NCI-H1930 (cell line): ENCODE results near the gene GTF2H4.
"Not testable (repeated sequence)": the region's sequence is repeated elsewhere in the genome, so short reads cannot be mapped to it uniquely, and the experiment has no call there.

Experiments used
- DNase-seq, 2 experiments: peaks; one replicate each; lab custom pipeline; 2025; lab: John Stamatoyannopoulos, UW

The GTF2H4 gene

GRCh38 chr6:30895343-30895742, 12.7 kb upstream of the GTF2H4 start:
- no peak for DNase-seq

DNA sequence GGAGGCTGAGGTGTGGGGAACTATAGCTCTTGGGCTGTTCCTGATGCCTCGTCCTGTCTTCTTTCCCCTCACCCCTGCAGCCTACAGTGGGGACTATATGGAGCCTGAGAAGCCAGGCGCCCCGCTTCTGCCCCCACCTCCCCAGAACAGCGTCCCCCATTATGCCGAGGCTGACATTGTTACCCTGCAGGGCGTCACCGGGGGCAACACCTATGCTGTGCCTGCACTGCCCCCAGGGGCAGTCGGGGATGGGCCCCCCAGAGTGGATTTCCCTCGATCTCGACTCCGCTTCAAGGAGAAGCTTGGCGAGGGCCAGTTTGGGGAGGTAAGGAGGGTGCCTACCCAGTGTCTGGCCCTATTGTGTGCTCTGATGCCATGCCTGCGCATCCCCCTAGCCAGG, 11.5 kb upstream of the GTF2H4 start:
- no peak for DNase-seq

DNA sequence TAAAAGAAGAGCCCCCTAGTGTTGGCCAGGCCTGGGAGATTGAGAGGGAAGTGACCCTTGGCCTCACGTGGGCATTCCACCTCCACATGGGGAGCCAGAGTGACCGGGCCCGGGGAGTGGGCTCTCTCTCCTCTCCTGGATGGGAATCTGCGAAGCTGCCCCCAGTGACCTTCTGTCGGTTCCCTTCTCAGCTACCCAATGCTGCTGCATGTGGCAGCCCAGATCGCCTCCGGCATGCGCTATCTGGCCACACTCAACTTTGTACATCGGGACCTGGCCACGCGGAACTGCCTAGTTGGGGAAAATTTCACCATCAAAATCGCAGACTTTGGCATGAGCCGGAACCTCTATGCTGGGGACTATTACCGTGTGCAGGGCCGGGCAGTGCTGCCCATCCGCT, 10.1 kb upstream of the GTF2H4 start:
- no peak for DNase-seq

GRCh38 chr6:30898750-30899360, 9.2 kb upstream of the GTF2H4 start:
- DNase-seq = no peak

- DNase-seq = no peak
Measured at GRCh38 chr6:30900863-30901417, 7.1 kb upstream of the GTF2H4 start.

DNA sequence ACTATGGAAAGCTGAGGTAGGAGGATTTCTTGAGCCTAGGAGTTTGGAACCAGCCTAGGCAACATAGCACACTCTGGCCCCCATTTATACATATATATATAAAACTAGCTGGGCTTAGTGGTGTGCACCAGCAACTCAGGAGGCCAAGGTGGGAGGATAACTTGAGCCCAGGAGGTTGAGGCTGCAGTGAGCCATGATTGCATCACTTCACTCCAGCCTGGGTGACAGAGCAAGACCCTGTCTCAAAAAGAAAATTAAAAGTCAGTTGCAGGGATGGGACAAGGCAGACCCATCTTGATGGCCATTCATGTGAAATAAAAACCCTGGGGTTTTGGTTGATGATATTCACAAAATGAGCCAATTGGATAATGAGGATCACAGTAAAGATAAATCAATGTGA, 6.6 kb upstream of the GTF2H4 start:
- no peak for DNase-seq

DNA sequence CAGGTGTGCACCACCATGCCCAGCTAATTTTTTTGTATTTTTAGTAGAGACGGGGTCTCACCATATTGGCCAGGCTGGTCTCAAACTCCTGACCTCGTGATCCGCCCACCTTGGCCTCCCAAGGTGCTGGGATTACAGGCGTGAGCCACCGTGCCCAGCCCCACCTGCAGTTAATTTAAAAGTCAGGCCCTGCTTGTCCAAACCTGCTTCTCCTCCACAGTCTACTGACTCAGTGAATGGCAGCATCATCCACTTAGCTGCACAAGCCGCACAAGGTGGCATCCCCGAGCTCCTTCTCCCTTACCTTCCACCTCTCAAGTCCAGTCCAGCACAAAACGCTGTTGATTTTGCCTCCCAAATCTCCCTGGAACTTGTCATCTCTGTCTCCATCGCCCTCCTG, 5.8 kb upstream of the GTF2H4 start:
- DNase-seq = not testable (repeated sequence)

- no peak for DNase-seq
Measured at GRCh38 chr6:30902709-30903108, 5.3 kb upstream of the GTF2H4 start.

DNA sequence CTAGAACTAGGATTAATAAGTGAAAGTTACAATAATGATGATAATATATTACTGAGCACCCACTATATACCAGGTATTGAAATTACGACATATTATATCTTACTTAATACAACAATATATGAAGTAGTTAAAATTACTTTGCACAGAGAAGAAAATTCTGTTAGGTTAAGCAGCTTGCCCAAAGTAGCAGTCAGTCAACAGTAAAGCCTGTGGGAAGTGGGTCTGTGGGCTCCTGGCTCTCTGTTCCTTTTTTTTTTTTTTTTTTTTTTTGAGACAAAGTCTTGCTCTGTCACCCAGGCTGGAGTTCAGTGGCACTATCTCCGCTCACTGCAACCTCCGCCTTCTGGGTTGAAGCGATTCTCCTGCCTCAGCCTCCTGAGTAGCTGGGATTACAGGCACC, 4.8 kb upstream of the GTF2H4 start:
- no peak for DNase-seq

GRCh38 chr6:30907290-30907757, 683 bp upstream of the GTF2H4 start:
- not testable (repeated sequence) for DNase-seq

DNA sequence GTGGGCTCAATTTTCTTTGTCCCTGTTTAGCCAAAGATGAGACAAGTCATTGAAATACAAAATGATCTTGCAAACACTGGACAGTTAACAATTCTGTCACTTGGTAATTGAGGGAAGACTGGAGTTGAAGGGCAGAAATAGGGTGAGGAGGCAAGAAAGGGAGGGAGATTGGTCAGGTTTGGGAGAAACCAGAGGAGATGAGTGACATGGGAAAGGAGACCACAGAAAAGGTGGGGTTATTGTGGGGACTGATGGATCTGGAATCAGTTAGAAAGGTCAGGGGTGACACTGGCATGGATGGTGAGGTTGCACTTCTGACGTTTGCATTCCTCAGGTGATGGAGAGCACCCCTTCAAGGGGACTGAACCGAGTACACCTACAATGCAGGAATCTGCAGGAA, 693 bp downstream of the GTF2H4 start:
- DNase-seq = no peak

GRCh38 chr6:30910473-30910872, 2.5 kb downstream of the GTF2H4 start:
- not testable (repeated sequence) for DNase-seq

- no peak for DNase-seq
Measured at GRCh38 chr6:30912746-30913520, 4.9 kb downstream of the GTF2H4 start.

GRCh38 chr6:30913721-30914075, 5.7 kb downstream of the GTF2H4 start:
- no peak for DNase-seq

- peak; percentile 69 to 86 for DNase-seq
Measured at GRCh38 chr6:30914076-30914853, 6.3 kb downstream of the GTF2H4 start, which contains the start of gene VARS2. TSS of gene VARS2 (plus strand) at chr6:30914238. CDS start at chr6:30914837, 599 bp downstream.

DNA sequence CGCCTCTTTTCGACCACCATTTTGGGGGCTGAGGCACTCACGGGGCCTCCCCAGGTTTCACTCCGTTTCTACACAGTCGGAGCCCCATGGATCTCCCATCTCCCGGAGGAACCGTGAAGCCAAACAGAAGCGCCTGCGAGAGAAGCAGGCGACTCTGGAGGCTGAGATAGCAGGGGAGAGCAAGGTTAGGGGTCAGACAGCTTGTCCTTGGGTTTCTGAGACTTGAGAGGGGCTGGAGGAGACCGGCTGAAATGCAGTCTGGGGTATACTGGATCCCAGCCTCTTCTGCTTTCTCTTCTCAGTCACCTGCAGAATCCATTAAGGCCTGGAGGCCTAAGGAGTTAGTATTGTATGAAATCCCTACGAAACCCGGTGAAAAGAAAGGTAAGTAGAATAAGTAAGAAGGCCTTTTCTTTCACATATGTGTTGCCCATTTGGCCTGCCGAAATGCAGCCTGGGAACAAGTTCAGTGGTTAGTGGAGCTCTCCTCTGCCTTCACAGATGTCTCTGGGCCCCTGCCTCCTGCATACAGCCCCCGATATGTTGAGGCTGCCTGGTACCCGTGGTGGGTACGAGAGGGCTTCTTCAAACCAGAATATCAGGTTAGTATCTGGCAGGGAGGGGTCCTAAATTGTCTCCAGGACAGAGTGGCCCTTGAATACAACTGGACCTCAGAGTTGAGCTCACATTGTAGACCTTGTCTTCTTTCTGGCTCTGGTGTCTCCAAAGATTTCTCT, 7.0 kb downstream of the GTF2H4 start:
- DNase-seq = no peak

DNA sequence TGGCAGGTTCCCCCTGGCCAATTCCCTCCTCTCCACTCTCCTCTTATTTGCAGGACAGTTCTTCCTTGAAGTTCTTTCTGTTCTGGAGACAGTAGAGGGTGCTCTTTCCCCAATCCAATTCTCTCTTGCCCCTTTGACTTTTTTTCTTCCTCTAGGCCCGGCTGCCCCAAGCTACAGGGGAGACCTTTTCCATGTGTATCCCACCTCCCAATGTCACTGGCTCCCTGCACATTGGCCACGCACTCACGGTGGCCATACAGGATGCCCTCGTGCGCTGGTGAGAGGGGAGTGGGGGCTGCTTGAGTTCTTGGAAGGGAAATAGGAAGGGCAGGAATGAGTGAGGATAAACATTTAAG, 7.6 kb downstream of the GTF2H4 start:
- peak in 1 of 2 experiments; percentile 11 for DNase-seq

- no peak for DNase-seq
Measured at GRCh38 chr6:30917041-30917440, 9.0 kb downstream of the GTF2H4 start.

GRCh38 chr6:30917487-30917886, 9.5 kb downstream of the GTF2H4 start:
- DNase-seq = no peak

DNA sequence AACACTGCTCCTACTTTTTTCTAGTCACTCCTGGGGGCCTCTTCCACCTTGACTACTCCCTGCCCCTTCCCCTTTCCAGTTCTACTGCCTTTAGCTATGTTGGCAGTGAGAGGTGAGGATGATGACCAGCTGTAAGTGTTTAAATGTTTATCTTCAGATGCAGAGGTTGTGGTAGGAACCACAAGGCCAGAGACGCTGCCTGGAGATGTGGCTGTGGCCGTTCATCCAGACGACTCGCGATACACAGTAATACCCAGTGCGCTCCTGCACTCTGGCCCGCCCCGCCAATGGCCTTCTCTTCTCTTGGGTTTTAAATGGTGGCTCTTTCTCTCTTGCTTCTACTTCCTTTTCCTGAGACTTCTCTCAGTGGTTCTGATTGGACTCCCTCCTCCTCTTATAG, 10.7 kb downstream of the GTF2H4 start:
- no peak for DNase-seq

- no peak for DNase-seq
Measured at GRCh38 chr6:30922447-30922852, 14.4 kb downstream of the GTF2H4 start.
